HEK293 (cell line): ENCODE measurements around the gene PALD1.

Experiments
- CTCF ChIA-PET: fragments of 350-600 bp; formaldehyde crosslinking; extraction: SDS; loops from one replicate; lab custom pipeline; 2021; ENCODE audit warnings: antibody characterized with exemption; lab: Yijun Ruan, JAX
- POLR2A ChIA-PET: fragments of 300-600 bp; formaldehyde crosslinking; extraction: SDS; loops from one replicate; lab custom pipeline; 2020; ENCODE audit warnings: antibody characterized with exemption, inconsistent platforms; lab: Yijun Ruan, JAX
- H3K27ac ChIP-seq: fragments of 200-500 bp; sonication (Bioruptor generic); 2 replicates; pipeline ENCODE4 v1.5.1; 2014; ENCODE audit warnings: low read depth, low read length, control low read depth, inconsistent platforms; ENCODE audit errors: extremely low read depth
- H3K36me3 ChIP-seq, 2 experiments: fragments of 200-500 bp in 1 of 2; sonication (Bioruptor generic) in 1 of 2; 1 replicate in 1 of 2; 2 replicates in 1 of 2; pipeline ENCODE4 v1.5.1; 2014 to 2017; ENCODE audit warnings: inconsistent platforms in 2 of 2, low read length in 2 of 2; ENCODE audit not compliant: control insufficient read depth in 2 of 2, insufficient read depth in 1 of 2
- H3K4me1 ChIP-seq: fragments of 200-500 bp; sonication (Bioruptor generic); 2 replicates; pipeline ENCODE4 v1.5.1; 2014; ENCODE audit warnings: mild to moderate bottlenecking, low read length, inconsistent platforms; ENCODE audit not compliant: control insufficient read depth, insufficient read depth
- H3K4me3 ChIP-seq: 2 replicates; pipeline ENCODE4 v1.5.1; 2011; ENCODE audit warnings: low read depth, mild to moderate bottlenecking, control low read depth, low read length, moderate library complexity
- H3K9me3 ChIP-seq: fragments of 200-500 bp; sonication (Bioruptor generic); 2 replicates; pipeline ENCODE4 v1.5.1; 2014; ENCODE audit warnings: low read depth, low read length, inconsistent platforms; ENCODE audit not compliant: control insufficient read depth, insufficient read depth
- IKZF3 ChIP-seq: fragments of 450-650 bp; IDR thresholded peaks from 2 replicates; pipeline ENCODE4 v1.5.0; 2018; ENCODE audit warnings: missing biosample characterization, mild to moderate bottlenecking, missing genetic modification characterization, moderate library complexity
- OSR2 ChIP-seq: fragments of 450-650 bp; formaldehyde crosslinking; IDR thresholded peaks from 2 replicates; pipeline ENCODE4 v1.5.1; 2016; ENCODE audit warnings: missing biosample characterization, missing genetic modification characterization
- SCRT2 ChIP-seq: fragments of 450-650 bp; formaldehyde crosslinking; IDR thresholded peaks from 2 replicates; pipeline ENCODE4 v1.5.1; 2016; ENCODE audit warnings: missing biosample characterization, missing genetic modification characterization
- SP2 ChIP-seq: fragments of 450-650 bp; formaldehyde crosslinking; IDR thresholded peaks from 2 replicates; pipeline ENCODE4 v1.5.1; 2016; ENCODE audit warnings: missing biosample characterization, missing genetic modification characterization
- SP3 ChIP-seq: fragments of 450-650 bp; formaldehyde crosslinking; IDR thresholded peaks from 2 replicates; pipeline ENCODE4 v1.5.1; 2016; ENCODE audit warnings: missing biosample characterization, missing genetic modification characterization
- ZFHX2 ChIP-seq: fragments of 450-650 bp; formaldehyde crosslinking; conservative IDR thresholded peaks from 2 replicates; pipeline ENCODE4 v1.5.1; 2016; ENCODE audit warnings: missing biosample characterization, missing genetic modification characterization
- ZFP41 ChIP-seq: fragments of 450-650 bp; formaldehyde crosslinking; IDR thresholded peaks from 2 replicates; pipeline ENCODE4 v1.5.1; 2016; ENCODE audit warnings: missing biosample characterization, missing genetic modification characterization, borderline replicate concordance
- ZNF132 ChIP-seq: fragments of 450-650 bp; formaldehyde crosslinking; IDR thresholded peaks from 2 replicates; pipeline ENCODE4 v1.5.1; 2017; ENCODE audit warnings: missing biosample characterization, missing genetic modification characterization, borderline replicate concordance
- ZNF2 ChIP-seq: fragments of 450-650 bp; formaldehyde crosslinking; IDR thresholded peaks from 2 replicates; pipeline ENCODE4 v1.5.1; 2016; ENCODE audit warnings: missing biosample characterization, missing genetic modification characterization
- ZNF239 ChIP-seq: fragments of 450-650 bp; formaldehyde crosslinking; IDR thresholded peaks from 2 replicates; pipeline ENCODE4 v1.5.1; 2016; ENCODE audit warnings: missing biosample characterization, missing genetic modification characterization
- ZNF473 ChIP-seq: fragments of 450-650 bp; formaldehyde crosslinking; IDR thresholded peaks from 2 replicates; pipeline ENCODE4 v1.5.1; 2017; ENCODE audit warnings: missing biosample characterization, missing genetic modification characterization
- ZNF555 ChIP-seq: fragments of 450-650 bp; formaldehyde crosslinking; conservative IDR thresholded peaks from 2 replicates; pipeline ENCODE4 v1.5.1; 2017; ENCODE audit warnings: missing biosample characterization, mild to moderate bottlenecking, missing genetic modification characterization, inconsistent platforms
- ZNF623 ChIP-seq: fragments of 450-650 bp; formaldehyde crosslinking; IDR thresholded peaks from 2 replicates; pipeline ENCODE4 v1.5.1; 2016; ENCODE audit warnings: missing biosample characterization, missing genetic modification characterization
- ZNF629 ChIP-seq: fragments of 450-650 bp; formaldehyde crosslinking; IDR thresholded peaks from 2 replicates; pipeline ENCODE4 v1.5.1; 2017; ENCODE audit warnings: missing biosample characterization, missing genetic modification characterization
- ZNF747 ChIP-seq: fragments of 450-650 bp; formaldehyde crosslinking; IDR thresholded peaks from 2 replicates; pipeline ENCODE4 v1.5.1; 2016; ENCODE audit warnings: missing biosample characterization, missing genetic modification characterization
- ZNF76 ChIP-seq: fragments of 450-650 bp; formaldehyde crosslinking; IDR thresholded peaks from 2 replicates; pipeline ENCODE4; 2016; ENCODE audit warnings: low read depth, missing biosample characterization, missing genetic modification characterization, borderline replicate concordance
- ZNF785 ChIP-seq: fragments of 450-650 bp; formaldehyde crosslinking; IDR thresholded peaks from 2 replicates; pipeline ENCODE4 v1.5.1; 2016; ENCODE audit warnings: missing biosample characterization, missing genetic modification characterization
- TF ChIP-seq, protein P1 (sequence below): fragments of 450-650 bp; formaldehyde crosslinking; IDR thresholded peaks from 2 replicates; pipeline ENCODE4 v1.5.1; 2016; ENCODE audit warnings: missing biosample characterization, missing genetic modification characterization
- TF ChIP-seq, protein P2 (sequence below): fragments of 450-650 bp; formaldehyde crosslinking; optimal IDR thresholded peaks from 2 replicates; pipeline ENCODE3; 2016; ENCODE audit warnings: missing biosample characterization, mild to moderate bottlenecking, missing genetic modification characterization
- TF ChIP-seq, protein P3 (sequence below): fragments of 450-650 bp; formaldehyde crosslinking; IDR thresholded peaks from 2 replicates; pipeline ENCODE4 v1.5.1; 2016; ENCODE audit warnings: missing biosample characterization, missing genetic modification characterization
- TF ChIP-seq, protein P4 (sequence below): fragments of 450-650 bp; formaldehyde crosslinking; IDR thresholded peaks from 2 replicates; pipeline ENCODE4 v1.5.1; 2016; ENCODE audit warnings: missing biosample characterization, missing genetic modification characterization
- TF ChIP-seq, protein P5 (sequence below): fragments of 450-650 bp; formaldehyde crosslinking; IDR thresholded peaks from 2 replicates; pipeline ENCODE4 v1.5.1; 2016; ENCODE audit warnings: missing biosample characterization, missing genetic modification characterization
- TF ChIP-seq, protein P6 (sequence below): fragments of 450-650 bp; formaldehyde crosslinking; IDR thresholded peaks from 2 replicates; pipeline ENCODE4 v1.5.1; 2016; ENCODE audit warnings: missing biosample characterization, missing genetic modification characterization

PALD1 gene

DNA sequence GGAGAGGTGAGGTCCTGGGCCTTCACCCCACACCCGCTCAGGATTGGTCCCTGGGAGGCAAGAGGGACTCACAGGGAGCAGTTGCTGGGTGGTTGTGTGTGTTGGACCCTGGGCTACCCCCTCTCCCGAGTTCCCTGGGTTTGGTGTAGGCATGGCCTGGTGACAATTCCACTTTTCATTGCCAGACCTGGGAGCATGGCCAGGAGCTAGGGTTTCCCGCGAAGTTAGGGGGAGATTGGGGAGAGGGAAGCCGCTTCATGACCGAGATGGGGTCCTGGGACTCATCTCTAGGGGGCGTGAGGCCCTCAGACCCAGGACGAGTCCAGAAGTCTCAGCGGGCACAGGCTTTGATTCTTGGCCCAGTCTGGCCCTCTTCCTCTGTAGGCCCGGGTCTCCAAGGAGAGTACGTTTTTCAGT lies 606 bp downstream of the PALD1 start (continued):
- TF ChIP-seq, protein P1, sequence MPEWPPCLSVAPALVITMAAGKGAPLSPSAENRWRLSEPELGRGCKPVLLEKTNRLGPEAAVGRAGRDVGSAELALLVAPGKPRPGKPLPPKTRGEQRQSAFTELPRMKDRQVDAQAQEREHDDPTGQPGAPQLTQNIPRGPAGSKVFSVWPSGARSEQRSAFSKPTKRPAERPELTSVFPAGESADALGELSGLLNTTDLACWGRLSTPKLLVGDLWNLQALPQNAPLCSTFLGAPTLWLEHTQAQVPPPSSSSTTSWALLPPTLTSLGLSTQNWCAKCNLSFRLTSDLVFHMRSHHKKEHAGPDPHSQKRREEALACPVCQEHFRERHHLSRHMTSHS (tag by site-specific recombination): no peak
- no peak for TF ChIP-seq ZFHX2 (tag by site-specific recombination)
- no peak for TF ChIP-seq IKZF3 (tag by site-specific recombination)
- TF ChIP-seq, protein P2, sequence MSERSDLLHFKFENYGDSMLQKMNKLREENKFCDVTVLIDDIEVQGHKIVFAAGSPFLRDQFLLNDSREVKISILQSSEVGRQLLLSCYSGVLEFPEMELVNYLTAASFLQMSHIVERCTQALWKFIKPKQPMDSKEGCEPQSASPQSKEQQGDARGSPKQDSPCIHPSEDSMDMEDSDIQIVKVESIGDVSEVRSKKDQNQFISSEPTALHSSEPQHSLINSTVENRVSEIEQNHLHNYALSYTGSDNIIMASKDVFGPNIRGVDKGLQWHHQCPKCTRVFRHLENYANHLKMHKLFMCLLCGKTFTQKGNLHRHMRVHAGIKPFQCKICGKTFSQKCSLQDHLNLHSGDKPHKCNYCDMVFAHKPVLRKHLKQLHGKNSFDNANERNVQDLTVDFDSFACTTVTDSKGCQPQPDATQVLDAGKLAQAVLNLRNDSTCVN: no peak
- no peak for TF ChIP-seq ZFP41 (tag by site-specific recombination)
- TF ChIP-seq SP3: no peak

DNA sequence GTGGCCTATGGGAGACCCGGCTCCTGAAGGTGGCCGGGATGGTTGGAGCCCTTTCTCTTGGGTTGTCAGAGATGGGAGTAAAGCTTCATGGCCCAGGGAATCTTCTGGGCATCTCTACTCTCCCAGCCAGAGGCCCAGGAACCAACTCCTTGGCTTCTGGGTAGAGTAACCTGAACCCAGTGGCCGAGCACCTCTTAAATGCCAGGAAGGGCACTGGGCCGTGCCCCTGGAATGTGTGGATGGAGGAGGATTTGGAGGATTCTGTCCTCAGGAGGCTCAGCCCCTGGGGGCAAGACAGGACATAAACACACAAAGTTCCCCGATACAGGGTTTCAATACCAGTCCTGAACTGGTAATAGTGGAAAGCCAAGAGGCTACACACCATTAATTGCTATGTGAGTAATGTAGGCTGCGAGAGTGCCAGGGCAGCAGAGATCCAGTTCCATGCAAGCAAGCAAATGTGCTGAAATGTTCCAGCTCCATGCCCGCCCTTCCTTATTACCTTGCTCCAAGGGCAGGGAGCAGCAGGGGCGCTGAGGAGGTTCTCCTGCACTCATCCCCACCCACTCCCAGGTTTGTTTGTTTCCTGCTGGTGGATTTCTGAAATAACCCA lies 1.2 kb downstream of the PALD1 start:
- H3K4me1 ChIP-seq: peaks cover 6% of the 10 kb centered on the region
- TF ChIP-seq ZNF76: peak; percentile 49; the same call in 1 of the 2 replicates
- TF ChIP-seq ZNF132 (tag by site-specific recombination): no peak
- TF ChIP-seq SP2 (tag by site-specific recombination): 0 out of 2 replicates have a peak, but pooled peaks have one; percentile 10
- H3K36me3 ChIP-seq: peaks cover 0 to 16% of the 10 kb centered on the region in 2 experiments; a peak in 2 of 3 replicates
- ChIA-PET CTCF (interaction anchor here (4.8 kb wide), 1 partner anchor 18 kb away, joined by 20 read pairs; no protein-coding TSS in a partner anchor), POLR2A (no interaction called here)
- no peak overlapping the region; the same call in 1 of the 2 replicates for H3K27ac ChIP-seq
- H3K4me3 ChIP-seq: no peak overlapping the region
- H3K9me3 ChIP-seq: no peaks in the 10 kb centered on the region

DNA sequence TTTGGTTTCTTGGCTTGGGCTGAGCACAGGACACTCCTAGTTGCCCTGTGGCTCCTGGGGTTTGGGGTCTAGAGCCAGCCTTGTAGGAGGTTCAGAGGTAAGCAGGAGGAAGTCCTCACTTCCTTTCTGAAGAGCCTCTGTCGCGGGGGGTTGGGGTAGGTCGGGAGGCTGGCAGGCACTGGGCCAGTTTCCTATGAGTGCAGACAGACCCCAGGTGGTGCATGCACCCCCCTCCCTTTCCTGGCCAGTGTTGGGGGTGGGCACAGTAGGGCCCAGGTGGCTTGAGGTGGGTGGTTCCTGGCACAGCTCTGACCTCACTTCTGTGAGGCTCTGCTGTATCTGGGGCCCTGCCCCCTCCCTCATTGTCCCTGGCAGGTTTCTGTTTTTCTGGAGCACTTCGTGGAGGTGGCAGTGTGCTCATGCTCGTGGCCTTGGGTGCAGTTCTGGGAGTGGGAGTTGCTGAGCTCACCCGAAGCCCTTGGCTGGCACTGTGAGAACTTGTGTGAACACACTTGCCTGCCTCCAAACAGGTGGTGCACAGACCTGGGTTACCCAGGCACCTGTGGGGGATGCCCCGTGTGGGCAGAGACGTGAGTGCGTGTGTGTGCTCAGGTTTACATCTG lies 1.8 kb downstream of the PALD1 start:
- ChIA-PET CTCF (interaction anchor here (0.6 kb wide), 1 partner anchor 47 kb away, joined by 3 read pairs; no protein-coding TSS in a partner anchor), POLR2A (no interaction called here)
- Histone ChIP-seq H3K9me3 (no peaks in the 10 kb centered on the region), H3K4me1 (peaks cover 6% of the 10 kb centered on the region), H3K27ac (no peak overlapping the region), H3K4me3 (no peak overlapping the region), H3K36me3 (peaks cover 0 to 16% of the 10 kb centered on the region in 2 experiments; a peak in 2 of 3 replicates)
- no peak for TF ChIP-seq ZNF239
- TF ChIP-seq, protein P3, sequence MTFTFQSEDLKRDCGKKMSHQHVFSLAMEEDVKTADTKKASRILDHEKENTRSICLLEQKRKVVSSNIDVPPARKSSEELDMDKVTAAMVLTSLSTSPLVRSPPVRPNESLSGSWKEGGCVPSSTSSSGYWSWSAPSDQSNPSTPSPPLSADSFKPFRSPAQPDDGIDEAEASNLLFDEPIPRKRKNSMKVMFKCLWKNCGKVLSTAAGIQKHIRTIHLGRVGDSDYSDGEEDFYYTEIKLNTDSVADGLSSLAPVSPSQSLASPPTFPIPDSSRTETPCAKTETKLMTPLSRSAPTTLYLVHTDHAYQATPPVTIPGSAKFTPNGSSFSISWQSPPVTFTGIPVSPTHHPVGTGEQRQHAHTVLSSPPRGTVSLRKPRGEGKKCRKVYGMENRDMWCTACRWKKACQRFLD: no peak
- no peak for TF ChIP-seq OSR2 (tag by site-specific recombination)
- TF ChIP-seq SCRT2: peak; percentile 58; the same call in 1 of the 2 replicates
- TF ChIP-seq ZNF2 (tag by site-specific recombination): no peak
- TF ChIP-seq SP2 (tag by site-specific recombination): peak; percentile 25; the same call in 1 of the 2 replicates
- TF ChIP-seq ZNF747 (tag by site-specific recombination): no peak
- TF ChIP-seq ZNF473: no peak
- TF ChIP-seq, protein P4, sequence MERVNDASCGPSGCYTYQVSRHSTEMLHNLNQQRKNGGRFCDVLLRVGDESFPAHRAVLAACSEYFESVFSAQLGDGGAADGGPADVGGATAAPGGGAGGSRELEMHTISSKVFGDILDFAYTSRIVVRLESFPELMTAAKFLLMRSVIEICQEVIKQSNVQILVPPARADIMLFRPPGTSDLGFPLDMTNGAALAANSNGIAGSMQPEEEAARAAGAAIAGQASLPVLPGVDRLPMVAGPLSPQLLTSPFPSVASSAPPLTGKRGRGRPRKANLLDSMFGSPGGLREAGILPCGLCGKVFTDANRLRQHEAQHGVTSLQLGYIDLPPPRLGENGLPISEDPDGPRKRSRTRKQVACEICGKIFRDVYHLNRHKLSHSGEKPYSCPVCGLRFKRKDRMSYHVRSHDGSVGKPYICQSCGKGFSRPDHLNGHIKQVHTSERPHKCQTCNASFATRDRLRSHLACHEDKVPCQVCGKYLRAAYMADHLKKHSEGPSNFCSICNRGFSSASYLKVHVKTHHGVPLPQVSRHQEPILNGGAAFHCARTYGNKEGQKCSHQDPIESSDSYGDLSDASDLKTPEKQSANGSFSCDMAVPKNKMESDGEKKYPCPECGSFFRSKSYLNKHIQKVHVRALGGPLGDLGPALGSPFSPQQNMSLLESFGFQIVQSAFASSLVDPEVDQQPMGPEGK (tag by site-specific recombination): peak; percentile 31; the same call in 1 of the 2 replicates
- TF ChIP-seq ZNF785 (tag by site-specific recombination): no peak
- TF ChIP-seq, protein P5, sequence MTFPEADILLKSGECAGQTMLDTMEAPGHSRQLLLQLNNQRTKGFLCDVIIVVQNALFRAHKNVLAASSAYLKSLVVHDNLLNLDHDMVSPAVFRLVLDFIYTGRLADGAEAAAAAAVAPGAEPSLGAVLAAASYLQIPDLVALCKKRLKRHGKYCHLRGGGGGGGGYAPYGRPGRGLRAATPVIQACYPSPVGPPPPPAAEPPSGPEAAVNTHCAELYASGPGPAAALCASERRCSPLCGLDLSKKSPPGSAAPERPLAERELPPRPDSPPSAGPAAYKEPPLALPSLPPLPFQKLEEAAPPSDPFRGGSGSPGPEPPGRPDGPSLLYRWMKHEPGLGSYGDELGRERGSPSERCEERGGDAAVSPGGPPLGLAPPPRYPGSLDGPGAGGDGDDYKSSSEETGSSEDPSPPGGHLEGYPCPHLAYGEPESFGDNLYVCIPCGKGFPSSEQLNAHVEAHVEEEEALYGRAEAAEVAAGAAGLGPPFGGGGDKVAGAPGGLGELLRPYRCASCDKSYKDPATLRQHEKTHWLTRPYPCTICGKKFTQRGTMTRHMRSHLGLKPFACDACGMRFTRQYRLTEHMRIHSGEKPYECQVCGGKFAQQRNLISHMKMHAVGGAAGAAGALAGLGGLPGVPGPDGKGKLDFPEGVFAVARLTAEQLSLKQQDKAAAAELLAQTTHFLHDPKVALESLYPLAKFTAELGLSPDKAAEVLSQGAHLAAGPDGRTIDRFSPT: no peak
- TF ChIP-seq ZNF623 (tag by site-specific recombination): no peak
- TF ChIP-seq ZNF629 (tag by site-specific recombination): no peak
- no peak for TF ChIP-seq ZNF555
- TF ChIP-seq, protein P6, sequence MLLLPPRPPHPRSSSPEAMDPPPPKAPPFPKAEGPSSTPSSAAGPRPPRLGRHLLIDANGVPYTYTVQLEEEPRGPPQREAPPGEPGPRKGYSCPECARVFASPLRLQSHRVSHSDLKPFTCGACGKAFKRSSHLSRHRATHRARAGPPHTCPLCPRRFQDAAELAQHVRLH (tag by site-specific recombination): no peak
